ENCODE measurements around the gene CTXND2. TPM values are rescaled to one million over a fixed set of nuclear protein-coding genes. Genes with fewer than 3 reads are reported as not detected.
"Not testable (repeated sequence)": the region's sequence is repeated elsewhere in the genome, so short reads cannot be mapped to it uniquely, and the experiment has no call there.

CTXND2 gene
- total and polyA plus RNA-seq, 2 of the 4 experiments (the other 2 are of a cell fraction): not detected

- H2AK9ac ChIP-seq (replicated peaks; ENCODE audit: low read depth, low read length, poor library complexity); dilution Hi-C loops (cut with HindIII; ENCODE audit: low sequenced_read_pairs, unreplicated experiment); H3K4me1 ChIP-seq (ENCODE audit: control insufficient read depth, insufficient read depth, low read length); H3K27me3 ChIP-seq (ENCODE audit: control insufficient read depth, insufficient read depth, low read length); H3K9ac ChIP-seq (ENCODE audit: low read depth, low read length); H3K23ac ChIP-seq (ENCODE audit: low read depth, low read length); H2BK120ac ChIP-seq (ENCODE audit: low read depth, low read length); H4K20me1 ChIP-seq (ENCODE audit: insufficient read depth, low read length); H2BK20ac ChIP-seq (ENCODE audit: low read depth, low read length); H3K79me1 ChIP-seq (ENCODE audit: low read depth in 1 of 2, low read length in 2 of 2); DNase-seq; ATAC-seq (ENCODE audit: low read depth); H3K4me2 ChIP-seq (ENCODE audit: low read depth, low read length); H3K27ac ChIP-seq (ENCODE audit: insufficient read depth, low read length); H2BK15ac ChIP-seq (ENCODE audit: low read depth, low read length); BruUV-seq (replicated peaks); H3K14ac ChIP-seq (replicated peaks; ENCODE audit: low read depth, low read length); H2BK5ac ChIP-seq (ENCODE audit: low read depth, low read length, poor library complexity, severe bottlenecking); H3K9me1 ChIP-seq (ENCODE audit: insufficient read depth, low read length); H4K91ac ChIP-seq (ENCODE audit: insufficient read depth, low read depth, low read length); H3K36me3 ChIP-seq (ENCODE audit: control insufficient read depth, insufficient read depth, low read length); H3K9me3 ChIP-seq (ENCODE audit: control insufficient read depth, insufficient read depth, low read length); H2AK5ac ChIP-seq (ENCODE audit: low read depth, low read length); intact Hi-C loops (cut with micrococcal nuclease); H4K5ac ChIP-seq (ENCODE audit: low read depth, low read length); H3K18ac ChIP-seq (ENCODE audit: low read depth, low read length); in situ Hi-C loops (cut with MboI; ENCODE audit: low sequenced_read_pairs); H3K56ac ChIP-seq (ENCODE audit: extremely low read depth, insufficient read depth, low read length); H4K8ac ChIP-seq (ENCODE audit: low read depth in 2 of 2, low read length in 2 of 2); H3K4ac ChIP-seq (ENCODE audit: low read depth, low read length); H2AFZ ChIP-seq (replicated peaks; ENCODE audit: low read length, poor library complexity); CTCF ChIA-PET; H3K4me3 ChIP-seq (ENCODE audit: insufficient read depth, low read depth, low read length): not testable (repeated sequence)
- WGBS, 2 experiments (ENCODE audit: extremely low coverage in 2 of 2, insufficient read length in 1 of 2): 100% methylated on average over 1 of the region's 8 CpGs; no CpG with 5 or more reads in 1 of the 2 experiments
- POLR2A ChIA-PET (ENCODE audit: unreplicated experiment): interaction anchor here (0.6 kb wide), 1 partner anchor 577 kb away, joined by 7 read pairs; no protein-coding TSS in a partner anchor
These were observed 12.9 kb downstream of the CTXND2 start for GRCh38 chr1:150899795-150900194.
